HepG2 (cell line): Measurements from ENCODE around the gene ATP8B1. TPM values are rescaled to one million over a fixed set of nuclear protein-coding genes. Genes with fewer than 3 reads are reported as not detected.
A peak's percentile ranks its signal among the peaks of the same experiment; 100 is the strongest.

ENCODE experiments used
- FOXO1 ChIP-seq: sonication (generic); formaldehyde crosslinking; IDR thresholded peaks from 2 replicates; pipeline ENCODE4 v1.4.0; 2020; ENCODE audit warnings: missing genetic modification reagents
- KLF13 ChIP-seq: sonication (generic); formaldehyde crosslinking; IDR thresholded peaks from 2 replicates; pipeline ENCODE4 v1.4.0; 2020; ENCODE audit warnings: mild to moderate bottlenecking, missing genetic modification reagents
- MIER3 ChIP-seq: IDR thresholded peaks from 2 replicates; pipeline ENCODE4 v1.6.1; 2016; ENCODE audit warnings: missing compliant biosample characterization, borderline replicate concordance
- NR2C2 ChIP-seq: sonication (generic); formaldehyde crosslinking; IDR thresholded peaks from 2 replicates; pipeline ENCODE4 v1.4.0; 2020; ENCODE audit warnings: missing genetic modification reagents, mild to moderate bottlenecking, moderate library complexity, borderline replicate concordance
- PAWR ChIP-seq: sonication (generic); formaldehyde crosslinking; IDR thresholded peaks from 2 replicates; pipeline ENCODE4 v1.4.0; 2020; ENCODE audit warnings: missing genetic modification reagents, mild to moderate bottlenecking, borderline replicate concordance
- PAXIP1 ChIP-seq: sonication (generic); formaldehyde crosslinking; conservative IDR thresholded peaks from 2 replicates; pipeline ENCODE4 v1.4.0; 2020; ENCODE audit warnings: mild to moderate bottlenecking, missing genetic modification reagents, moderate library complexity
- POGK ChIP-seq: sonication (generic); formaldehyde crosslinking; conservative IDR thresholded peaks from 2 replicates; pipeline ENCODE4 v1.8.0; 2022; ENCODE audit warnings: mild to moderate bottlenecking, moderate library complexity, missing genetic modification reagents
- SMYD3 ChIP-seq: sonication (generic); formaldehyde crosslinking; IDR thresholded peaks from 2 replicates; pipeline ENCODE4 v1.8.1; 2023; ENCODE audit warnings: mild to moderate bottlenecking, missing genetic modification reagents
- TEF ChIP-seq: sonication (generic); formaldehyde crosslinking; IDR thresholded peaks from 2 replicates; pipeline ENCODE4 v1.5.0; 2020; ENCODE audit warnings: missing genetic modification reagents
- XBP1 ChIP-seq: sonication (generic); formaldehyde crosslinking; IDR thresholded peaks from 2 replicates; pipeline ENCODE4 v1.5.0; 2020; ENCODE audit warnings: missing genetic modification reagents
- ZBTB20 ChIP-seq: sonication (generic); formaldehyde crosslinking; IDR thresholded peaks from 2 replicates; pipeline ENCODE4 v1.8.1; 2023; ENCODE audit warnings: missing genetic modification reagents, low read depth, mild to moderate bottlenecking, borderline replicate concordance
- ZFYVE20 ChIP-seq: sonication (generic); formaldehyde crosslinking; IDR thresholded peaks from 2 replicates; pipeline ENCODE4 v1.8.0; 2023; ENCODE audit warnings: low read depth, mild to moderate bottlenecking, moderate library complexity, missing genetic modification reagents, borderline replicate concordance
- ZNF138 ChIP-seq: sonication (generic); formaldehyde crosslinking; IDR thresholded peaks from 2 replicates; pipeline ENCODE4 v1.5.0; 2020; ENCODE audit warnings: mild to moderate bottlenecking, low read depth, missing genetic modification reagents
- ZNF256 ChIP-seq: sonication (generic); formaldehyde crosslinking; conservative IDR thresholded peaks from 2 replicates; pipeline ENCODE4 v1.4.0; 2020; ENCODE audit warnings: missing genetic modification reagents
- ZNF263 ChIP-seq: sonication (generic); formaldehyde crosslinking; IDR thresholded peaks from 2 replicates; pipeline ENCODE4 v1.4.0; 2020; ENCODE audit warnings: missing genetic modification reagents
- ZNF503 ChIP-seq: sonication (generic); formaldehyde crosslinking; IDR thresholded peaks from 2 replicates; pipeline ENCODE4 v1.4.0; 2020; ENCODE audit warnings: missing genetic modification reagents
- ZNF558 ChIP-seq: sonication (generic); formaldehyde crosslinking; IDR thresholded peaks from 2 replicates; pipeline ENCODE4 v1.9.0; 2022; ENCODE audit warnings: mild to moderate bottlenecking, missing genetic modification reagents, borderline replicate concordance
- ZNF7 ChIP-seq: IDR thresholded peaks from 2 replicates; pipeline ENCODE4 v1.6.1; 2016; ENCODE audit warnings: missing biosample characterization, missing genetic modification reagents
- ZNF747 ChIP-seq: sonication (generic); formaldehyde crosslinking; IDR thresholded peaks from 2 replicates; pipeline ENCODE4 v1.8.1; 2023; ENCODE audit warnings: missing genetic modification reagents, mild to moderate bottlenecking, borderline replicate concordance
- polyA plus RNA-seq, 8 experiments: library from polyadenylated mRNA; depleted of rRNA in 3 of 8; stranded (reverse) in 7 of 8; unstranded in 1 of 8; fragments of >200 nt; fragmentation: Illumina TruSeq in 4 of 8; extraction: Trizol in 4 of 8; gene quantifications; 2 replicates each; pipeline versions ENCODE4 v1.2.1 to v1.2.3, GENCODE V29; 2011 to 2016; ENCODE audit warnings: low read depth in 4 of 8, missing spikeins in 1 of 8, mixed read lengths in 1 of 8; ENCODE audit not compliant: insufficient read depth in 1 of 8
- total RNA-seq, 5 experiments: library from RNA; depleted of rRNA; stranded (reverse); fragments of >200 nt; fragmentation: Illumina TruSeq; extraction: Trizol; gene quantifications; 2 replicates each; pipeline ENCODE4 v1.2.3, GENCODE V29; 2016; ENCODE audit warnings: low read depth in 1 of 5

The ATP8B1 gene
- total and polyA plus RNA-seq, 2 of the 13 experiments (the other 11 are each of a cell fraction or from before 2014, with no cell fraction given) = 2.8 to 4.0 TPM

- TF ChIP-seq ZNF138 (CRISPR knock-in tag) (no peak), SMYD3 (CRISPR knock-in tag) (no peak), ZNF256 (CRISPR knock-in tag) (no peak), ZBTB20 (CRISPR knock-in tag) (no peak), TEF (CRISPR knock-in tag) (no peak), NR2C2 (CRISPR knock-in tag) (0 out of 2 replicates have a peak, but pooled peaks have one; percentile 40), MIER3 (CRISPR knock-in tag) (no peak), XBP1 (CRISPR knock-in tag) (no peak), ZNF7 (no peak), ZNF503 (CRISPR knock-in tag) (no peak), ZFYVE20 (CRISPR knock-in tag) (no peak), PAXIP1 (CRISPR knock-in tag) (no peak; the same call in 1 of the 2 replicates), PAWR (CRISPR knock-in tag) (no peak), ZNF263 (CRISPR knock-in tag) (no peak), ZNF558 (CRISPR knock-in tag) (no peak), FOXO1 (no peak), KLF13 (CRISPR knock-in tag) (no peak), ZNF747 (no peak), POGK (CRISPR knock-in tag) (no peak)
Measured at GRCh38 chr18:57784034-57784800, 18.9 kb downstream of the ATP8B1 start (continued).
